GM12875 (cell line): Measurements from ENCODE around the gene KRT17.

Experiments used
- H3K4me3 ChIP-seq: one replicate; pipeline ENCODE4 v1.5.1; 2011; ENCODE audit warnings: low read depth, low read length, control low read depth
- TF ChIP-seq, protein P1 (sequence below): IDR thresholded peaks from 2 replicates; pipeline ENCODE4 v1.5.1; 2011; ENCODE audit warnings: low read depth, mild to moderate bottlenecking, control low read depth, inconsistent platforms, low read length, moderate library complexity, borderline replicate concordance; ENCODE audit not compliant: insufficient read depth

Gene KRT17

DNA sequence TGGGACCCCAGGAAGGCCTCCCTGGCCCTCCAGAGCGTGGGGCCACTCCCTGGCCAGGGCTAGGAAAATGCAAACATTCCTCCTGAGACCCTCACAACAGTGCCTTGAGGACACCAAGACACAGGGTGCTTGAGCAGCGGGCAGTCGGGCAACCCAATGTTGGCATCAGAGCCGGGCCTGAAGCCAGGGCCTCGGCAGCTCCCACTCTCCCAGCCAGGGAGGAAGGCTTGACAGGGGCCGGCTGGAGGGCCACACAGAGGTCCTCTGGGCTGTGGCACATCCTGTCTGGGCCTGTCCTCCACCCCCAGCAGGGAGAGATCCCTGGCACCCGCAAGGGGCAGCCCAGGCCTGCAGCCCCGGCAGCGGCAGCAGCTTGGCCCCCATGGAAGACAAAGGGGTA, 12.3 kb upstream of the KRT17 start:
- H3K4me3 ChIP-seq = no peak overlapping the region
- TF ChIP-seq, protein P1, sequence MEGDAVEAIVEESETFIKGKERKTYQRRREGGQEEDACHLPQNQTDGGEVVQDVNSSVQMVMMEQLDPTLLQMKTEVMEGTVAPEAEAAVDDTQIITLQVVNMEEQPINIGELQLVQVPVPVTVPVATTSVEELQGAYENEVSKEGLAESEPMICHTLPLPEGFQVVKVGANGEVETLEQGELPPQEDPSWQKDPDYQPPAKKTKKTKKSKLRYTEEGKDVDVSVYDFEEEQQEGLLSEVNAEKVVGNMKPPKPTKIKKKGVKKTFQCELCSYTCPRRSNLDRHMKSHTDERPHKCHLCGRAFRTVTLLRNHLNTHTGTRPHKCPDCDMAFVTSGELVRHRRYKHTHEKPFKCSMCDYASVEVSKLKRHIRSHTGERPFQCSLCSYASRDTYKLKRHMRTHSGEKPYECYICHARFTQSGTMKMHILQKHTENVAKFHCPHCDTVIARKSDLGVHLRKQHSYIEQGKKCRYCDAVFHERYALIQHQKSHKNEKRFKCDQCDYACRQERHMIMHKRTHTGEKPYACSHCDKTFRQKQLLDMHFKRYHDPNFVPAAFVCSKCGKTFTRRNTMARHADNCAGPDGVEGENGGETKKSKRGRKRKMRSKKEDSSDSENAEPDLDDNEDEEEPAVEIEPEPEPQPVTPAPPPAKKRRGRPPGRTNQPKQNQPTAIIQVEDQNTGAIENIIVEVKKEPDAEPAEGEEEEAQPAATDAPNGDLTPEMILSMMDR = no peak

DNA sequence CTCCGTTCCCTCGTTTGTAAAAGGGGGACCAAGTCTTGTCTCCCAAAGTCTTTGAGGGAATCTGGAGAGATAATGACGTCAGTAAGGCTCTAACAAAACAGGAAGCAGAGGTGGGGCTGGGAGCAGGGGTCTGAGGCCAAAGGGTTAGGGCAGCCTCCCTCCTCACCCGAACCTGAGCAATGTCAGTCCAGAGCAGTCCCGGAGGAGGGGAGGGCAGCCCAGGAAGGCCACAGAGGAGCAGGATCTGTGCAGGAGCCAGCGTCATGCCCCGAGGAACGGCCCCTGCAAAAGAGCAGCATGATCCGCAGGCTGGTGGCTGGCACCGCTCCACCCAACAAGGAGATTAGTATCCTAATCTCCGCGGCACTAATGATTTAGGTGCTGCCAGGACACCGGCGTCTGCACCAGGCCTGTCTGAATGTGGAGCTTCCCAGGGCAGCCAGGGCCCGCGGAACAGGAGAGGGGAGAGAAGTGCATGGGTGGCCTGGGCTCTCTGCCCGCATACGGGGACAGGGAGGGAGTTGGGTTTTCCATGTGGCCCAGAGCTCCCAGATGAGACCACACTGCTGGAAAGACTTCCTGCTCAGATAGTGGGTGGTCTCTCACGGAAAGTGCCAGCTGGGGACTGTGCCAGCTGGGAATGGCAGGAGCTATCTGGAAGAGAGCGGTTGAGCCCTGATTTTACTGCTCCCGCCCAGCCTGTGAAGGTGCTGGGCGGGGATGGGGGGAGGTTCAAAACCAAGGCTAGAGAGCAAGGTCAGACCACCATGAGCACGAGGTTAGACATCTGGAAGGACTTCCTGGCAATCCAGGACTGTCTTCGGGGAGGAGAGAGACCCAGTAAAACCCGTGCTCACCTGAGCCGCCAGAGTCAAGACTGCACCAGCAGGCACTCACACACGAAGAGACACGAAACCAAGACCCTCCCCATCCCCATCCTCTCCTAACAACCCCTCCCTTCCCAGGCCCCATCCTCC, 11.0 kb upstream of the KRT17 start:
- TF ChIP-seq, protein P1 = no peak
- H3K4me3 ChIP-seq = no peak overlapping the region

DNA sequence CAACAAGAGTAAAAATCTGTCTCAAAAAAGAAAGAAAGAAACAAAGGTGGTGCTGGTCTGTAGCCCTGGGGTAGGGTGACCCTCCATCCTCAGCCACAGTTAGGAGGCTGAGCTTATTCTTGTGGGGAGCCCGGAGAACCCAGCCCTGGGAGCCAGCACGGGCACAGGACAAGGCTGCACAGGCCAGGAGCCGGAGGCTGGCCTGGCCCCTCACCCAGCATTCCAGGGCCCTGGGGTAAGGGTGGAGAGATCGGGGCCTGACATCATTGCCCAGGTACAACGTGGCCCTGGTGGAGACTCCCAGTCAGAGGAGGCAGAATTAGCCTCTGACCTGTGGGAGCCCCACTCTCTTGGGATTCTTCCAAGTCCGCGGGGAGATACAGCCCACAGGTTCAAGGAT, 10.3 kb upstream of the KRT17 start:
- TF ChIP-seq, protein P1 = no peak

DNA sequence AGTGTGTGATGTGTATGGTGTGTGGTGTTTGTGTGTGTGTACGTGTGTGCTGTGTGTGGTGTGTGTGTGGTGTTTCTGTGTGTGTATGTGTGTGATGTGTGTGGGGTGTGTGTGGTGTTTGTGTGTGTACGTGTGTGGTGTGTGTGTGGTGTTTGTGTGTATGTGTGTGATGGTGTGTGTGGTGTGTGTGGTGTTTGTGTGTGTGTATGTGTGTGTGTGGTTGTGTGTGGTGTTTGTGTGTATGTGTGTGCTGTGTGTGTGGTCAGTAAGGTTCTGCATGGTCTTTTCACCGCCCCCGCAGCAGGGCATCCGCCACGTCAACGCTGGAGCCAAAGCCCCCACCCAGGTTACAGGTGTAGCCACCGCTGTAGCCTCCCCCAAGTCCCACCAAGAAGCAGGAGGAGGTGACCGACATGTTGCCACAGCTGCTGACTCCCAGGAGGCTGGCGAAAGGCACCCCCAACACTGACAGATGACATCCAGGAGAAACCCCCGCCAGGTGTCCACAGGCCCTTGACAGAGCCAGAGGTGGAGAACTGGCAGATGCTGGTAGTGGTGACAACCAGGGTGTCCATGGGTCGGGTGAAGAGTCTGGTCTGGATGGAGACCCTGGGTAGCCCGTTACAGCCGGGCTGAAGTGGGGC, 9.3 kb upstream of the KRT17 start:
- H3K4me3 ChIP-seq = no peak overlapping the region
- TF ChIP-seq, protein P1 = no peak

More for the DNA sequence above, 10.3 kb upstream of the KRT17 start:
- H3K4me3 ChIP-seq = no peak overlapping the region

DNA sequence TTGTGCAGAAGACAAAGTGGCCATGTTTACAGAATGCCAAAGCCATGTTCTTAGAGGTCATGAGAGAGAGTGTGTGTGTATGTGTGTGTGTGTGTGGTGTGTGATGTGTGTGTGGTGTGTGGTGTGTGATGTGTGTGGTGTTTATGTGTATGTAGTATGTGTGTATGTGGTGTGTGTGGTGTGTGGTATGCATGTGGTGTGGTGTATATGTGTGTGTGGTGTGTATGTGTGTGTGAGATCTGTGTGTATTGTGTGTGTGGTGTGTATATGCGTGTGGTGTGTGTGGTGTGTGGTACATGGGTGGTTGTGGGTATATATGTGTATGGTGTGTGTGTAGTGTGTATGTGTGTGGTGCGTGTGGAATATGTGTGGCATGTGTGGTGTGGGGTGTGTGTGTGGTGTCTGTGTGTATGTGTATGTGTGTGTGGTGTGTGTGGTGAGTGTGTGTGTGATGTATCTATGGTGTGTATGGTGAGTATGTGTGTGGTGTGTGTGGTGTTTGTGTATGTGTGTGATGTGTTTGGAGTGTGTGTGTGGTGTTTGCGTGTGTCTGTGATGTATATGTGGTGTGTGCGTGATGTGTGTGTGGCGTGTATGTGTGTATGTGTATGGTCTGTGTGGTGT, 8.2 kb upstream of the KRT17 start:
- H3K4me3 ChIP-seq = no peak overlapping the region

DNA sequence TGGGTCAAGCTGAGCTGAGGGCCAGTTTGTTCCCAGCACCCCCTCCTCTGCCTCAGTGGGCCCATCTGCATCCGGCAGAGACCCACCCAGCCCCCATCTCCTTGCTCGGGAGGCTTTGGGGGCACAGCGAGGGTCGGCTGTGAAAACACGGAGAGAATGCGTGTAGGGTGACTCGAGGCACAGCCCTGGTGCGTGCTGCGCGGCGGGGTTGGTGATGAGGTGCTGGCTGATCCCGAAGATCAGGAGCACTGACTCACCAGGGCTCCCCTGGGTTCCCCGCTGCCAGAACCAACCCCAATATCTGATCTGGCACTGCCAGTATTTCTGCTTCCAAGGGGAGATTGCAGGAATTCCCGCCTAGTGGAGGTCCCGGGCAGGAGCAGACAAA, 7.5 kb upstream of the KRT17 start:
- TF ChIP-seq, protein P1 = no peak
- no peak overlapping the region for H3K4me3 ChIP-seq

More for the DNA sequence above, 8.2 kb upstream of the KRT17 start:
- TF ChIP-seq, protein P1 = no peak
